HepG2 (cell line): ENCODE data around the gene AKR7A2. TPM values are rescaled to one million over a fixed set of nuclear protein-coding genes. Genes with fewer than 3 reads are reported as not detected.

Experiments used
- ADNP ChIP-seq: sonication (generic); formaldehyde crosslinking; IDR thresholded peaks from 2 replicates; pipeline ENCODE4 v1.4.0; 2020; ENCODE audit warnings: missing genetic modification reagents
- EED ChIP-seq: sonication (generic); formaldehyde crosslinking; IDR thresholded peaks from 2 replicates; pipeline ENCODE4 v1.5.0; 2020; ENCODE audit warnings: mild to moderate bottlenecking, missing genetic modification reagents
- FUBP1 ChIP-seq: sonication (generic); formaldehyde crosslinking; IDR thresholded peaks from 2 replicates; pipeline ENCODE4 v1.5.1; 2020; ENCODE audit warnings: missing genetic modification reagents, mild to moderate bottlenecking, borderline replicate concordance
- HMG20A ChIP-seq: IDR thresholded peaks from 2 replicates; pipeline ENCODE4 v1.6.1; 2016; ENCODE audit warnings: borderline replicate concordance
- KDM2A ChIP-seq: sonication (generic); formaldehyde crosslinking; IDR thresholded peaks from 2 replicates; pipeline ENCODE4 v1.4.0; 2020; ENCODE audit warnings: low read depth, missing genetic modification reagents, borderline replicate concordance
- KLF11 ChIP-seq: IDR thresholded peaks from 2 replicates; pipeline ENCODE4 v1.6.1; 2016; ENCODE audit warnings: missing compliant biosample characterization
- SOX5 ChIP-seq: IDR thresholded peaks from 2 replicates; pipeline ENCODE4 v1.6.1; 2016; ENCODE audit warnings: borderline replicate concordance
- ZNF362 ChIP-seq: sonication (generic); formaldehyde crosslinking; IDR thresholded peaks from 2 replicates; pipeline ENCODE4 v1.4.0; 2020; ENCODE audit warnings: missing genetic modification reagents, mild to moderate bottlenecking, borderline replicate concordance
- ZNF761 ChIP-seq: sonication (generic); formaldehyde crosslinking; conservative IDR thresholded peaks from 2 replicates; pipeline ENCODE4 v1.4.0; 2020; ENCODE audit warnings: mild to moderate bottlenecking, missing genetic modification reagents
- ZNF766 ChIP-seq: sonication (generic); formaldehyde crosslinking; IDR thresholded peaks from 2 replicates; pipeline ENCODE4 v1.5.0; 2020; ENCODE audit warnings: missing genetic modification reagents, borderline replicate concordance
- ZNF770 ChIP-seq: sonication (generic); formaldehyde crosslinking; IDR thresholded peaks from 2 replicates; pipeline ENCODE4 v1.5.0; 2020; ENCODE audit warnings: mild to moderate bottlenecking, missing genetic modification reagents
- ZNF839 ChIP-seq: sonication (generic); formaldehyde crosslinking; IDR thresholded peaks from 2 replicates; pipeline ENCODE4 v1.4.0; 2020; ENCODE audit warnings: missing genetic modification reagents, mild to moderate bottlenecking, borderline replicate concordance
- ZSCAN21 ChIP-seq: sonication (generic); formaldehyde crosslinking; IDR thresholded peaks from 2 replicates; pipeline ENCODE4 v1.8.0; 2022; ENCODE audit warnings: mild to moderate bottlenecking, missing genetic modification reagents, moderate library complexity, borderline replicate concordance
- polyA plus RNA-seq, 8 experiments: library from polyadenylated mRNA; depleted of rRNA in 3 of 8; stranded (reverse) in 7 of 8; unstranded in 1 of 8; fragments of >200 nt; fragmentation: Illumina TruSeq in 4 of 8; extraction: Trizol in 4 of 8; gene quantifications; 2 replicates each; pipeline versions ENCODE4 v1.2.1 to v1.2.3, GENCODE V29; 2011 to 2016; ENCODE audit warnings: low read depth in 4 of 8, missing spikeins in 1 of 8, mixed read lengths in 1 of 8; ENCODE audit not compliant: insufficient read depth in 1 of 8
- total RNA-seq, 5 experiments: library from RNA; depleted of rRNA; stranded (reverse); fragments of >200 nt; fragmentation: Illumina TruSeq; extraction: Trizol; gene quantifications; 2 replicates each; pipeline ENCODE4 v1.2.3, GENCODE V29; 2016; ENCODE audit warnings: low read depth in 1 of 5

AKR7A2 gene
- total and polyA plus RNA-seq, 2 of the 13 experiments (the other 11 are each of a cell fraction or from before 2014, with no cell fraction given) = 45.2 to 75.6 TPM

- TF ChIP-seq ADNP (CRISPR knock-in tag) = no peak
- peak; percentile 61; the same call in 1 of the 2 replicates for TF ChIP-seq FUBP1 (CRISPR knock-in tag)
- TF ChIP-seq ZNF839 (CRISPR knock-in tag) = no peak
- no peak; the same call in 1 of the 2 replicates for TF ChIP-seq ZNF761
- peak; percentile 5; the same call in 1 of the 2 replicates for TF ChIP-seq ZNF770 (CRISPR knock-in tag)
- TF ChIP-seq ZNF766 (CRISPR knock-in tag) = peak; percentile 42; the same call in 1 of the 2 replicates
- TF ChIP-seq HMG20A (CRISPR knock-in tag) = 0 out of 2 replicates have a peak, but pooled peaks have one; percentile 36
- 0 out of 2 replicates have a peak, but pooled peaks have one; percentile 29 for TF ChIP-seq ZNF362 (CRISPR knock-in tag)
- TF ChIP-seq ZSCAN21 (CRISPR knock-in tag) = peak; percentile 50; the same call in 1 of the 2 replicates
- TF ChIP-seq KLF11 (CRISPR knock-in tag) = 0 out of 2 replicates have a peak, but pooled peaks have one; percentile 24
- TF ChIP-seq KDM2A (CRISPR knock-in tag) = peak; percentile 49; the same call in 1 of the 2 replicates
- TF ChIP-seq EED (CRISPR knock-in tag) = no peak
- TF ChIP-seq SOX5 (CRISPR knock-in tag) = no peak
Observed at GRCh38 chr1:19311931-19312781, at the start of gene AKR7A2, which contains the start of gene SLC66A1 (continued).
